ENCODE results near the gene KIN.
"Not testable (repeated sequence)": the region's sequence is repeated elsewhere in the genome, so short reads cannot be mapped to it uniquely, and the experiment has no call there.

The KIN gene

DNA sequence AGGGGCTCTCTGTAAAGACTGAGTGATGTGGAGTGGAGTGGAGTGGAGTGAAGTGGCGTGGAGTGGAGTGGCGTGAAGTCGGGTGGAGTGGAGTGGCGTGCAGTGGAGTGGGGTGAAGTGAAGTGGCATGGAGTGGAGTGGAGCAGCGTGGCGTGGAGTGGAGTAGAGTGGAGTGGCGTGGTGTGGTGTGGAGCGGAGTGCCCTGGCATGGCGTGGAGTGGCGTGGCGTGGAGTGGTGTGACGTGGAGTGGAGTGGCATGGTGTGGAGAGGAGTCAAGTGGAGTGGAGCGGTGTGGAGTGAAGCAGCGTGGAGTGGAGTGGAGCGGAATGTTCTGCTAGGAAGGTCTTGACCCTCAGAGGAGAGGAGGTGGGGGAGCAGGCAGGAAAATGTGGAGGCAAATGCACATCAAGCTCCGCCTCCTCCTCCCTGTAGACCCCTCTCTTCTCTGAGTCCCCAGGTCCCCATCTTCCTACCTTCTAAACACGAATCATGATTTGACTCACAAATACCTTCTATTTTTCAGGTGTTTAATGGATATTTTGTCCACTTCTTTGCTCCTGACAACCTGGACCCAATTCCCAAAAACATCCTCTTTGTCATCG is 64.8 kb downstream of the KIN start:
- DNase-seq: no peak

- no peak for DNase-seq
Observed at GRCh38 chr10:7720478-7720877, 67.3 kb downstream of the KIN start.

DNA sequence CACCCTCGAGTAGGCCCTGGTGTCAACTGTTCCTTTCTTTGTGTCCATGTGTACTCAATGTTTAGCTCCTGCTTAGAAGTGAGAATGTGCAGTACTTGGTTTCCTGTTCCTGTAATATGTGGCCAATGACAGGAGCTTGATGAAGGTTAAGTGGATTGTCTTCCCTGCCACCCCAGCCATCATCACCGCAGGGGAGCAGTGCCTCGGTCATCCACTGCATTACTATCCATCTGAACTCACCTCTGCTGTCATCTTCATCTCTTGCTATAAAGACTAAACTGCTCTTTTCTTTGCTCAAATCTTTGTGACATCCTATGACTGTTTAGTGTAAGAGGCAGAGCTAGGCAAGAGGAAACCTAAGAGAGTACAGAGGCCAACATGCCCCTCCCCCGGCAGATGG is 69.1 kb downstream of the KIN start:
- no peak for DNase-seq

DNA sequence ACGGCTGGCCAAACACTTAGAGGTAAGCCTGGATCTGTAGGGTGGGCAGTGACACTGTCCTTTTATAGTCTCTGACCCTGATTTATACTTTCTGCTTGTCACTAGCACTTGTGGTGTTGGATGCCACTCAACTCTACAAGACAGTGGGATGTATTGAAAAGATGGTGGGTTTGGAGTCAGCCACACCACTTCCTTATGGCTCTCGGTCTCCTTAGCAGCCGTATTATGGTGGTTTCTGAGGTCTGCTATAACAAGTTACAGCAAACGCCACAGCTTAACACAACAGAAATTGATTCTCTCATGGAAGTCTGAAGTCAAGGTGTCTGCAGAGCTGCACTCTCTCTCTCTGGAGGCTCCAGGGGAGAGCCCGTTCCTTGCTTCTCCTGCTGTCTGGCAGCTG is 70.0 kb downstream of the KIN start:
- DNase-seq: no peak

GRCh38 chr10:7715515-7715914 is 72.3 kb downstream of the KIN start:
- no peak for DNase-seq

DNA sequence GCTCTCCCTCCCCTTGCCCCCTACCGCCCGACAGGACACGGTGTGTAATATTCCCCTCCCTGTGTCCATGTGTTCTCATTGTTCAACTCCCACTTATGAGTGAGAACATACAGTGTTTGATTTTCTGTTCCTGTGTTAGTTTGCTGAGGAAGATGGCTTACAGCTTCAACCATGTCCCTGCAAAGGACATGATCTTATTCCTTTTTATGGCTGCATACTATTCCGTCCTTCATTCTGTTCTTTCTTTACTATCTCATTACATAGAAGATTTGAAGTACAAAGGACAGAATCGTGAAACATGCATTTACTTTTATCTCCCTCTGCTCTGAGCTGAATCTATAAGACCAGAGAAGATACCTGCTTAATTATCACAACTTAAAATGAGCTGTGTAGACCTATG is 76.7 kb downstream of the KIN start:
- not testable (repeated sequence) for DNase-seq

DNA sequence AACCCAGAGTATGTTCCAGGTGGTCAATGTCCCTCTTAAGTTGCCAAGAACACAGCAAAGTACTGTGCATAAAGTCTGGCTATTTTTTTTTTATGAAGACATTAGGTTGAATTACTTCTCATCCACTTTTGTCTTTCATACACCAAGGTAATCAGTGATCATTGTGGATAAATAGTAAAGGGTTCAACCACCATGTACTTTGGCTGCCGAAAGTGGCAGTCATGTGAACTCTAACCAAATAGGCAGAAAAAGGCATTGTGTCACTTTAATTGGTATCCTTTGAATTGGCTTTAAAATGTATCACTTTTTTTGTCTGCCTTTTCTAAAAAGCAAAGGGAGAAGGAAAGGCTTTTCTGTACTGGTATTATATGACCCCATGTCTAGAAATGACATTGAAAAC is 77.3 kb downstream of the KIN start:
- DNase-seq: no peak

DNA sequence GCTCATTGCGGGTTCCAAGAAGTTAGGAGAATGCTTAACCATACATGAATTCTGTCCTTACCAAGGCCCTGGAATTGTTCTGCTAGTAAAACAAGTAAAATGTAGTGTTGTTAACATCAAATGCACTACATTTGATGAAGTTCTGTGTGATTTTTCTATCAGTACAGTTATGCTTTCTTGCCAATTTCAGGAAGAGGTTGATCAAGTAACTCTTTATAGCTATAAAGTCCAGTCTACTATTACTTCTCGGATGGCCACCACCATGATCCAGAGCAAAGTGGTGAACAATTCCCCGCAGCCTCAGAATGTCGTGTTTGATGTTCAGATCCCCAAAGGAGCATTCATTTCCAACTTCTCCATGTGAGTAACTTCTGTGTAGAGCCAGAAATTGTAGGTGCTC is 79.0 kb downstream of the KIN start:
- DNase-seq: no peak

DNA sequence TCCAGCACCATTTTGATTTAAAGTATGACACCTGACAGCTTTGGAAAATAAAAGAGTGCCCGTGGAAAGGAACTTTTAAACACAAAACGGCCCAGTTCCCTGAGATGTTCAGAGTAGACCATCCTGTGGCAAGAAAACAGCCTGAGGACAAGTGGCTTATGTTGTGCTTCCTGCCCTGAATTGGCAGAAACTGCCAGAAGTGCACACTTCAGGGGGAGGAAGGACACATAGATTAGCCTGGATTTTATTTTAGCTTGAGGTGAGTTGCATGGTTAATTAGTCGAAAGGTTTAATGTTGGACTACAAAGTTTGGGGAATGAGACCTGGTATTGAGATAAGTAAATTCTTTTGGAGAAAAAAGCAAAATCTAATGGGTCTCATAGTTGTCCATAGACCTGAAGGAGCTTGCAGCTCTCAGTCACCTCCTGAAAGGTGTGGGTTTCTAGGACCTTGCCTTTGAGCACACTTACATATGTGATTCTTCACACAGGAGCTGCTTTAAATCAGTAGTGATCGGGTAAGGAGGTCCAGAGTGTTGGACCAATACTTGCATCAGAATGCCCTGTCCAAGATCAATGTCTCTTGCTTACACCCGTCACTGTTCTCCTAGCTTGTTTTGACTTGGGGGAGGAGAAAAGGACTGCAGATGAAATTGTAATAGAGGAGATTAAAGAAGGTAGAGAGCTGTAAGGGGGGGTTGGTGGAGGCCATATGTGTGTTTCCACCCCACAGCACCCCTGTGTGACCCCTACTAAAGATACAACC is 79.8 kb downstream of the KIN start:
- no peak for DNase-seq

DNA sequence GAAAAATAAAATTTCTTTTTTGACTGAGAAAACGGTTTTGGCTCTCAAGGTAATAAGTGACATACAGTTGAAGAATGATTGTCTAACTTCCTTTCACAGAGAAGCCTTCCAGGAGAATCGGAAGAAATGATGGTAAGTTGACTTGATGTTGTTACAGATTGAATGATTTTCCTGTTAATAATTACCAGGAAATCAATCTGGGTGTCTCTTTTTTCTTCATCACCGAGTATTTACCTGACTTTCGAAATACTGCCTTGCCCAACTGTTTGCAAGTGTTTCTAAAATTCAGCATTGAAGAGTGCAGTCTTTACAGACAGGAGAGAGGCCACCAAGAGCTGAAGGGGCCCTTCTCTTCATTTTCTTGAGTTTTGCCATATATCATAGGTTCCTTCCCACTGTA is 80.7 kb downstream of the KIN start:
- no peak for DNase-seq

- no peak for DNase-seq
Observed at GRCh38 chr10:7706534-7707073, 81.2 kb downstream of the KIN start.

DNA sequence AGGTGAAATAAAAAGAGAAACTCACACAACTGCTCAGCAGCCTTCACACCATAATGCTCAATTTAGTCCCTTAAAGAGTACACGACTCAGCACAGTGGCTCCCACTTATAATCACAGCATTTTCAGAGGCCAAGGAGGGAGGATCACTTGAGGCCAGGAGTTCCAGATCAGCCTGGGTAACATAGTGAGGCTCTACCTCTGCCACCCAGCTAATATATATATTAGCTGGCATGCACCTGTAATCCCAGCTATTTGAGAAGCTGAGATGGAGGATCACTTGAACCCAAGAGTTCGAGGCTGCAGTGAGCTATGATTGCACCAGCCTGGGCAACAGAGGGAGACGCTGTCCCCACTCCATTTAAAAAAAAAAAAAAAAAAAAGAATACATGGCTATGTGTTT is 82.5 kb downstream of the KIN start:
- no peak for DNase-seq

- no peak for DNase-seq
Observed at GRCh38 chr10:7704071-7705016, 83.4 kb downstream of the KIN start.

GRCh38 chr10:7703140-7703539 is 84.7 kb downstream of the KIN start, which contains the start of gene ITIH2:
TSS of gene ITIH2 (plus strand) at chr10:7703316. CDS start at chr10:7703435, 119 bp downstream.
- DNase-seq: no peak

DNA sequence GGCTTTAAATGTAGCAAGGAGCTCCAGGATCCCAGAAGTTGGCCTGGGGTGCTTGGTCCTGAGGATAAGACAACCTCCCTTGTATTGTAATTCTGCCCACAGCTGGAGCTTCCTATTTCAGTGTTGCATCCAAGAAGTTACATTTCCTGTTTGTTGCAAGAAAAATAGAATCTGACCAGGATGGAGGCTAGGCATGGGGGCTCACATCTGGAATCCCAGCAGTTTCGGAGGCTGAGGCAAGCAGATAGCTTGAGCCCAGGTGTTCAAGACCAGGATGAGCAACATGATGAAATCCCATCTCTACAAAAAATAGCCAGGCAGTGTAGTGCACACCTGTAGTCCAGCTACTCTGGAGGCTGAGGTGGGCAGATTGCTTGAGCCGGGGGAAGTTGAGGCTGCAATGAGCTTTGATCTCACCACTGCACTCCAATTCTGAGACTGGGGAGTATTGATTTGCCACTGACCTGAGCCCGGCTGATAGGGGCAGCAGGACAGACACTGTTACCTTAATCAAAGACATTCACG is 85.4 kb downstream of the KIN start:
- DNase-seq: no peak

DNA sequence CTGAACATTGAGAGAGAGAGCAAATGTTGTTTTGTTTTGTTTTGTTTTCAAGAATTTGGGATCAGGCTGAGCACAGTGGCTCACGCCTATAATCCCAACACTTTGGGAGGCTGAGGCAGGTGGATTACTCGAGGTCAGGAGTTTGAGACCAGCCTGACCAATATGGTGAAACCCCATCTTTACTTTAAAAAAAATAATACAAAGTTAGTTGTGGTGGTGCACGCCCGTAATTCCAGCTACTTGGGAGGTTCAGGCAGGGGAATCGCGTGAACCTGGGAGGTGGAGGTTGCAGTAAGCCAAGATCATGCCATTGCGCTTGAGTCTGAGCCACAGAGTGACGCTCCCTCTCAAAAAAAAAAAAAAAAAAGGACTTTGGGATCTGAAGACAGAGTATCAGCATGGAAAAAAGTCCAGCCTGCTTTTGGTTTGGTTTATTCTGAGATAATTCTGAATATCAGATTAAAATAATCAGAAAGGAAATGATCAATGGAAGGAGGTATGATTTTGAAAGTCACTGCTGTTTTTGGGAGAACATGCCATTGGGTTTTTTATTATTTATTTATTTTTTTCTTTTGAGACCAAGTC is 86.5 kb downstream of the KIN start:
- no peak for DNase-seq

Data from CD4-positive, alpha-beta T cell treated with Interferon alpha-2 for 1 hour (primary cell).